NOMO-1 (cell line): ENCODE data around the gene EVA1A.

Source experiments
- DNase-seq, 2 experiments: peaks; one replicate each; lab custom pipeline; 2025; ENCODE audit not compliant: unreplicated experiment in 2 of 2; lab: John Stamatoyannopoulos, UW

The EVA1A gene

GRCh38 chr2:75545922-75546321 lies 14.8 kb downstream of the EVA1A start:
- DNase-seq: no peak

- DNase-seq: no peak
Observed at GRCh38 chr2:75545387-75545786, 15.4 kb downstream of the EVA1A start.

- no peak for DNase-seq
Observed at GRCh38 chr2:75543446-75543845, 17.3 kb downstream of the EVA1A start.

GRCh38 chr2:75541430-75541829 lies 19.3 kb downstream of the EVA1A start:
- no peak for DNase-seq

GRCh38 chr2:75540994-75541393 lies 19.7 kb downstream of the EVA1A start:
- DNase-seq: no peak

- no peak for DNase-seq
Observed at GRCh38 chr2:75539955-75540716, 20.6 kb downstream of the EVA1A start.

GRCh38 chr2:75538521-75539490 lies 21.9 kb downstream of the EVA1A start:
- no peak for DNase-seq

GRCh38 chr2:75537658-75538057 lies 23.1 kb downstream of the EVA1A start:
- no peak for DNase-seq

GRCh38 chr2:75533135-75533534 lies 27.6 kb downstream of the EVA1A start:
- DNase-seq: no peak

- DNase-seq: no peak
Observed at GRCh38 chr2:75532488-75532887, 28.3 kb downstream of the EVA1A start.

- DNase-seq: no peak
Observed at GRCh38 chr2:75528221-75528977, 32.3 kb downstream of the EVA1A start.

GRCh38 chr2:75527676-75528075 lies 33.1 kb downstream of the EVA1A start:
- no peak for DNase-seq

GRCh38 chr2:75526842-75527241 lies 33.9 kb downstream of the EVA1A start:
- DNase-seq: no peak

GRCh38 chr2:75525434-75526310 lies 35.1 kb downstream of the EVA1A start:
- no peak for DNase-seq

- DNase-seq: no peak
Observed at GRCh38 chr2:75524276-75524911, 36.3 kb downstream of the EVA1A start.

GRCh38 chr2:75523313-75524275 lies 37.1 kb downstream of the EVA1A start:
- no peak for DNase-seq

GRCh38 chr2:75522543-75523312 lies 38.0 kb downstream of the EVA1A start:
- no peak for DNase-seq
